GM12873 (cell line): ENCODE measurements around the gene TRIM66.

Source experiments
- CTCF ChIP-seq: IDR thresholded peaks from 2 replicates; pipeline ENCODE4 v1.5.1; 2012; ENCODE audit warnings: low read depth, mild to moderate bottlenecking, moderate library complexity, low read length, control low read depth; ENCODE audit not compliant: insufficient read depth; ENCODE audit errors: missing control alignments

The TRIM66 gene

GRCh38 chr11:8704136-8704535 lies 21.7 kb upstream of the TRIM66 start:
- no peak for TF ChIP-seq CTCF

- no peak for TF ChIP-seq CTCF
These were observed 20.1 kb upstream of the TRIM66 start for GRCh38 chr11:8702598-8702915.

GRCh38 chr11:8701891-8702597 lies 19.6 kb upstream of the TRIM66 start:
- no peak for TF ChIP-seq CTCF

- TF ChIP-seq CTCF, result no peak
These were observed 17.4 kb upstream of the TRIM66 start for GRCh38 chr11:8699903-8700302.

GRCh38 chr11:8698917-8699441 lies 16.5 kb upstream of the TRIM66 start:
- TF ChIP-seq CTCF, result no peak

GRCh38 chr11:8698379-8698851 lies 15.9 kb upstream of the TRIM66 start:
- TF ChIP-seq CTCF, result no peak

- no peak for TF ChIP-seq CTCF
These were observed 14.6 kb upstream of the TRIM66 start for GRCh38 chr11:8697054-8697453.
